ENCODE results near the gene AGT. TPM values are rescaled to one million over a fixed set of nuclear protein-coding genes. Genes with fewer than 3 reads are reported as not detected.

AGT gene
- total RNA-seq, 1 experiment from 2014 or later = 1.0 TPM

GRCh38 chr1:230690101-230690500, 23.8 kb downstream of the AGT start:
- Mint-ChIP-seq H3K36me3 (peaks cover 62% of the 10 kb centered on the region), H3K27me3 (ENCODE audit: low read depth) (no peaks in the 10 kb centered on the region), H3K9me3 (no peaks in the 10 kb centered on the region), H3K4me1 (peaks cover 10% of the 10 kb centered on the region), H3K27ac (no peak overlapping the region), H3K4me3 (no peak overlapping the region)
- CTCF ChIA-PET = interaction anchor here (1.3 kb wide), 1 partner anchor 63 kb away, joined by 4 read pairs; no protein-coding TSS in a partner anchor
- TF ChIP-seq AR (CRISPR knock-in tag; IDR thresholded peaks at IDR 0.05) (no peak), KAT7 (CRISPR knock-in tag; IDR thresholded peaks at IDR 0.05; ENCODE audit: borderline replicate concordance) (no peak), TEAD1 (CRISPR knock-in tag; IDR thresholded peaks at IDR 0.05) (no peak), PREB (CRISPR knock-in tag; IDR thresholded peaks at IDR 0.05; ENCODE audit: borderline replicate concordance) (no peak)
- no peak for ATAC-seq
- no peak for DNase-seq (ENCODE audit: low spot score)
- POLR2A ChIA-PET = no interaction called here

- Mint-ChIP-seq H3K4me3 (no peak overlapping the region), H3K36me3 (peaks cover 63% of the 10 kb centered on the region), H3K27ac (no peak overlapping the region), H3K9me3 (no peaks in the 10 kb centered on the region), H3K4me1 (no peaks in the 10 kb centered on the region), H3K27me3 (ENCODE audit: low read depth) (no peaks in the 10 kb centered on the region)
- POLR2A ChIA-PET = no interaction called here
- no peak for TF ChIP-seq MAX (CRISPR knock-in tag; IDR thresholded peaks at IDR 0.05)
- no peak for TF ChIP-seq PRDM15 (CRISPR knock-in tag; IDR thresholded peaks at IDR 0.05)
- no peak for TF ChIP-seq SMAD4 (CRISPR knock-in tag; IDR thresholded peaks at IDR 0.05)
- TF ChIP-seq ZNF416 (CRISPR knock-in tag; IDR thresholded peaks at IDR 0.05) = no peak
- TF ChIP-seq ATF6 (CRISPR knock-in tag; IDR thresholded peaks at IDR 0.05) = no peak
- no peak for TF ChIP-seq ZMAT4 (CRISPR knock-in tag; IDR thresholded peaks at IDR 0.05)
- no peak for TF ChIP-seq IRF2 (CRISPR knock-in tag; IDR thresholded peaks at IDR 0.05; ENCODE audit: borderline replicate concordance, low read depth)
- TF ChIP-seq AFF4 (CRISPR knock-in tag; IDR thresholded peaks at IDR 0.05; ENCODE audit: borderline replicate concordance) = no peak
- TF ChIP-seq ZNF317 (CRISPR knock-in tag; IDR thresholded peaks at IDR 0.05; ENCODE audit: borderline replicate concordance, low read depth) = no peak
- no peak for TF ChIP-seq NR3C1 (CRISPR knock-in tag; conservative IDR thresholded peaks at IDR 0.05; ENCODE audit: low read depth)
- no peak for DNase-seq (ENCODE audit: low spot score)
- CTCF ChIA-PET = interaction anchor here (0.6 to 1.2 kb wide), 3 partner anchors 11 to 87 kb away, joined by 3 to 4 read pairs (median 3); no protein-coding TSS in a partner anchor
- no peak for ATAC-seq
Measured at GRCh38 chr1:230686747-230687146, 27.2 kb downstream of the AGT start.
